HEK293 (cell line): ENCODE measurements around the gene GALNT9.

Experiments
- EGR2 ChIP-seq: fragments of 450-650 bp; formaldehyde crosslinking; IDR thresholded peaks from 2 replicates; pipeline ENCODE4 v1.5.1; 2016; ENCODE audit warnings: low read depth, missing biosample characterization, missing genetic modification characterization
- GFI1B ChIP-seq: fragments of 450-650 bp; formaldehyde crosslinking; IDR thresholded peaks from 2 replicates; pipeline ENCODE4 v1.5.1; 2016; ENCODE audit warnings: missing biosample characterization, missing genetic modification characterization
- KLF1 ChIP-seq: fragments of 450-650 bp; formaldehyde crosslinking; IDR thresholded peaks from 2 replicates; pipeline ENCODE4 v1.5.1; 2016; ENCODE audit warnings: missing biosample characterization, missing genetic modification characterization
- RBAK ChIP-seq: fragments of 450-650 bp; formaldehyde crosslinking; IDR thresholded peaks from 2 replicates; pipeline ENCODE4 v1.5.1; 2016; ENCODE audit warnings: missing biosample characterization, missing genetic modification characterization
- ZBTB1 ChIP-seq: fragments of 450-650 bp; formaldehyde crosslinking; IDR thresholded peaks from 2 replicates; pipeline ENCODE4 v1.5.1; 2016; ENCODE audit warnings: missing biosample characterization, missing genetic modification characterization
- ZNF114 ChIP-seq: fragments of 450-650 bp; formaldehyde crosslinking; IDR thresholded peaks from 2 replicates; pipeline ENCODE4 v1.5.0; 2017; ENCODE audit warnings: missing biosample characterization, missing genetic modification characterization
- ZNF140 ChIP-seq: fragments of 450-650 bp; formaldehyde crosslinking; IDR thresholded peaks from 2 replicates; pipeline ENCODE4 v1.5.1; 2016; ENCODE audit warnings: missing biosample characterization, missing genetic modification characterization
- ZNF16 ChIP-seq: fragments of 450-650 bp; formaldehyde crosslinking; IDR thresholded peaks from 2 replicates; pipeline ENCODE4 v1.5.1; 2016; ENCODE audit warnings: low read depth, missing biosample characterization, missing genetic modification characterization
- ZNF169 ChIP-seq: fragments of 450-650 bp; formaldehyde crosslinking; IDR thresholded peaks from 2 replicates; pipeline ENCODE4 v1.5.1; 2016; ENCODE audit warnings: missing biosample characterization, missing genetic modification characterization
- ZNF2 ChIP-seq: fragments of 450-650 bp; formaldehyde crosslinking; IDR thresholded peaks from 2 replicates; pipeline ENCODE4 v1.5.1; 2016; ENCODE audit warnings: missing biosample characterization, missing genetic modification characterization
- ZNF23 ChIP-seq: fragments of 450-650 bp; formaldehyde crosslinking; IDR thresholded peaks from 2 replicates; pipeline ENCODE4 v1.5.1; 2016; ENCODE audit warnings: missing biosample characterization, missing genetic modification characterization, borderline replicate concordance
- ZNF266 ChIP-seq: fragments of 450-650 bp; formaldehyde crosslinking; IDR thresholded peaks from 2 replicates; pipeline ENCODE4 v1.5.1; 2016; ENCODE audit warnings: missing biosample characterization, missing genetic modification characterization, low read depth
- ZNF521 ChIP-seq: fragments of 450-650 bp; formaldehyde crosslinking; IDR thresholded peaks from 2 replicates; pipeline ENCODE4 v1.5.1; 2017; ENCODE audit warnings: missing biosample characterization, mild to moderate bottlenecking, missing genetic modification characterization
- ZNF555 ChIP-seq: fragments of 450-650 bp; formaldehyde crosslinking; conservative IDR thresholded peaks from 2 replicates; pipeline ENCODE4 v1.5.1; 2017; ENCODE audit warnings: missing biosample characterization, mild to moderate bottlenecking, missing genetic modification characterization, inconsistent platforms
- ZNF623 ChIP-seq: fragments of 450-650 bp; formaldehyde crosslinking; IDR thresholded peaks from 2 replicates; pipeline ENCODE4 v1.5.1; 2016; ENCODE audit warnings: missing biosample characterization, missing genetic modification characterization
- ZNF670 ChIP-seq: fragments of 450-650 bp; formaldehyde crosslinking; IDR thresholded peaks from 2 replicates; pipeline ENCODE4 v1.5.1; 2016; ENCODE audit warnings: missing biosample characterization, missing genetic modification characterization, low read depth
- ZNF677 ChIP-seq: fragments of 450-650 bp; IDR thresholded peaks from 2 replicates; pipeline ENCODE4 v1.5.0; 2018; ENCODE audit warnings: missing biosample characterization, mild to moderate bottlenecking, missing genetic modification characterization, moderate library complexity
- ZNF707 ChIP-seq: fragments of 450-650 bp; formaldehyde crosslinking; IDR thresholded peaks from 2 replicates; pipeline ENCODE4 v1.5.1; 2016; ENCODE audit warnings: missing biosample characterization, missing genetic modification characterization
- ZNF747 ChIP-seq: fragments of 450-650 bp; formaldehyde crosslinking; IDR thresholded peaks from 2 replicates; pipeline ENCODE4 v1.5.1; 2016; ENCODE audit warnings: missing biosample characterization, missing genetic modification characterization
- ZNF785 ChIP-seq: fragments of 450-650 bp; formaldehyde crosslinking; IDR thresholded peaks from 2 replicates; pipeline ENCODE4 v1.5.1; 2016; ENCODE audit warnings: missing biosample characterization, missing genetic modification characterization
- ZNF830 ChIP-seq: fragments of 450-650 bp; IDR thresholded peaks from 2 replicates; pipeline ENCODE4 v1.5.0; 2018; ENCODE audit warnings: missing biosample characterization, missing genetic modification characterization, low read depth, mild to moderate bottlenecking, moderate library complexity
- TF ChIP-seq, protein P1 (sequence below): fragments of 450-650 bp; formaldehyde crosslinking; IDR thresholded peaks from 2 replicates; pipeline ENCODE4 v1.5.1; 2016; ENCODE audit warnings: missing biosample characterization, missing genetic modification characterization
- TF ChIP-seq, protein P2 (sequence below): fragments of 450-650 bp; formaldehyde crosslinking; IDR thresholded peaks from 2 replicates; pipeline ENCODE4 v1.5.1; 2017; ENCODE audit warnings: missing biosample characterization, missing genetic modification characterization
- TF ChIP-seq, protein P3 (sequence below): fragments of 450-650 bp; formaldehyde crosslinking; IDR thresholded peaks from 2 replicates; pipeline ENCODE4 v1.5.1; 2016; ENCODE audit warnings: missing biosample characterization, missing genetic modification characterization
- TF ChIP-seq, protein P4 (sequence below): fragments of 450-650 bp; formaldehyde crosslinking; IDR thresholded peaks from 2 replicates; pipeline ENCODE4 v1.5.0; 2017; ENCODE audit warnings: missing biosample characterization, missing genetic modification characterization, borderline replicate concordance
- TF ChIP-seq, protein P5 (sequence below): fragments of 450-650 bp; formaldehyde crosslinking; IDR thresholded peaks from 2 replicates; pipeline ENCODE4 v1.5.1; 2016; ENCODE audit warnings: missing biosample characterization, missing genetic modification characterization
- TF ChIP-seq, protein P6 (sequence below): fragments of 450-650 bp; formaldehyde crosslinking; IDR thresholded peaks from 2 replicates; pipeline ENCODE4 v1.5.1; 2017; ENCODE audit warnings: missing biosample characterization, mild to moderate bottlenecking, missing genetic modification characterization, moderate library complexity

Gene GALNT9

DNA sequence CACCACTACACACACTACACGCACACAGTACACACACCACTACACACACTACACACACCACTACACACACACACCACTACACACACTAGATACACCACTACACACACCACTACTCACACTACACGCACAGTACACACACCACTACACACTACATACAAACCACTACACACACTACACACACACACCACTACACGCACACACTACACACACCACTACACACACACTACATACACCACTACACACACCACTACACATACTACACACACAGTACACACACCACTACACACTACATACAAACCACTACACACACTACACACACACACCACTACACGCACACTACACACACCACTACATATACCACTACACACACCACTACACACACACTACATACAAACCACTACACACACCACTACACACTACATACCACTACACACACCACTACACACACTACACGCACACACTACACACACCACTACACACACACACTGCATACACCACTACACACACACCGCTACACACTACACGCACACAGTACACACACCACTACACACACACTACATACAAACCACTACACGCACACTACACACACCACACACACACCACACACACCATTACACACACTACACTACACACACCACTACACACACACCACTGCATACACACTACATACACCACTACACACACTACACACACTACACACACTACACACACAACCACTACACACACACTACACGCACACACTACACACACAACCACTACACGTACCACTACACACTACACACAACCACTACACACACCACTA, 173.4 kb downstream of the GALNT9 start (continued):
- TF ChIP-seq, protein P1, sequence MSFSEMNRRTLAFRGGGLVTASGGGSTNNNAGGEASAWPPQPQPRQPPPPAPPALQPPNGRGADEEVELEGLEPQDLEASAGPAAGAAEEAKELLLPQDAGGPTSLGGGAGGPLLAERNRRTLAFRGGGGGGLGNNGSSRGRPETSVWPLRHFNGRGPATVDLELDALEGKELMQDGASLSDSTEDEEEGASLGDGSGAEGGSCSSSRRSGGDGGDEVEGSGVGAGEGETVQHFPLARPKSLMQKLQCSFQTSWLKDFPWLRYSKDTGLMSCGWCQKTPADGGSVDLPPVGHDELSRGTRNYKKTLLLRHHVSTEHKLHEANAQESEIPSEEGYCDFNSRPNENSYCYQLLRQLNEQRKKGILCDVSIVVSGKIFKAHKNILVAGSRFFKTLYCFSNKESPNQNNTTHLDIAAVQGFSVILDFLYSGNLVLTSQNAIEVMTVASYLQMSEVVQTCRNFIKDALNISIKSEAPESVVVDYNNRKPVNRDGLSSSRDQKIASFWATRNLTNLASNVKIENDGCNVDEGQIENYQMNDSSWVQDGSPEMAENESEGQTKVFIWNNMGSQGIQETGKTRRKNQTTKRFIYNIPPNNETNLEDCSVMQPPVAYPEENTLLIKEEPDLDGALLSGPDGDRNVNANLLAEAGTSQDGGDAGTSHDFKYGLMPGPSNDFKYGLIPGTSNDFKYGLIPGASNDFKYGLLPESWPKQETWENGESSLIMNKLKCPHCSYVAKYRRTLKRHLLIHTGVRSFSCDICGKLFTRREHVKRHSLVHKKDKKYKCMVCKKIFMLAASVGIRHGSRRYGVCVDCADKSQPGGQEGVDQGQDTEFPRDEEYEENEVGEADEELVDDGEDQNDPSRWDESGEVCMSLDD (tag by site-specific recombination): no peak; the same call in 1 of the 2 replicates
- TF ChIP-seq ZNF830 (tag by site-specific recombination) (no peak), ZNF623 (tag by site-specific recombination) (no peak), ZNF23 (tag by site-specific recombination) (0 out of 2 replicates have a peak, but pooled peaks have one; percentile 46), ZNF2 (tag by site-specific recombination) (peak; percentile 18; the same call in 1 of the 2 replicates), ZNF785 (tag by site-specific recombination) (0 out of 2 replicates have a peak, but pooled peaks have one; percentile 71), ZNF521 (tag by site-specific recombination) (0 out of 2 replicates have a peak, but pooled peaks have one; percentile 75), ZNF16 (tag by site-specific recombination) (no peak; the same call in 1 of the 2 replicates), ZNF670 (tag by site-specific recombination) (0 out of 2 replicates have a peak, but pooled peaks have one; percentile 53), GFI1B (no peak), ZNF677 (tag by site-specific recombination) (no peak), ZNF707 (peak; percentile 32; the same call in 1 of the 2 replicates), ZBTB1 (tag by site-specific recombination) (no peak), ZNF140 (tag by site-specific recombination) (peak; percentile 22; the same call in 1 of the 2 replicates), ZNF169 (tag by site-specific recombination) (peak; percentile 83; the same call in 1 of the 2 replicates), ZNF747 (tag by site-specific recombination) (no peak), ZNF266 (tag by site-specific recombination) (peak; percentile 4; the same call in 1 of the 2 replicates), ZNF114 (0 out of 2 replicates have a peak, but pooled peaks have one; percentile 49), KLF1 (peak; percentile 21; the same call in 1 of the 2 replicates), EGR2 (tag by site-specific recombination) (no peak), ZNF555 (tag by site-specific recombination) (no peak), RBAK (no peak)
- TF ChIP-seq, protein P2, sequence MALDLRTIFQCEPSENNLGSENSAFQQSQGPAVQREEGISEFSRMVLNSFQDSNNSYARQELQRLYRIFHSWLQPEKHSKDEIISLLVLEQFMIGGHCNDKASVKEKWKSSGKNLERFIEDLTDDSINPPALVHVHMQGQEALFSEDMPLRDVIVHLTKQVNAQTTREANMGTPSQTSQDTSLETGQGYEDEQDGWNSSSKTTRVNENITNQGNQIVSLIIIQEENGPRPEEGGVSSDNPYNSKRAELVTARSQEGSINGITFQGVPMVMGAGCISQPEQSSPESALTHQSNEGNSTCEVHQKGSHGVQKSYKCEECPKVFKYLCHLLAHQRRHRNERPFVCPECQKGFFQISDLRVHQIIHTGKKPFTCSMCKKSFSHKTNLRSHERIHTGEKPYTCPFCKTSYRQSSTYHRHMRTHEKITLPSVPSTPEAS (tag by site-specific recombination): peak; percentile 60
- TF ChIP-seq, protein P3, sequence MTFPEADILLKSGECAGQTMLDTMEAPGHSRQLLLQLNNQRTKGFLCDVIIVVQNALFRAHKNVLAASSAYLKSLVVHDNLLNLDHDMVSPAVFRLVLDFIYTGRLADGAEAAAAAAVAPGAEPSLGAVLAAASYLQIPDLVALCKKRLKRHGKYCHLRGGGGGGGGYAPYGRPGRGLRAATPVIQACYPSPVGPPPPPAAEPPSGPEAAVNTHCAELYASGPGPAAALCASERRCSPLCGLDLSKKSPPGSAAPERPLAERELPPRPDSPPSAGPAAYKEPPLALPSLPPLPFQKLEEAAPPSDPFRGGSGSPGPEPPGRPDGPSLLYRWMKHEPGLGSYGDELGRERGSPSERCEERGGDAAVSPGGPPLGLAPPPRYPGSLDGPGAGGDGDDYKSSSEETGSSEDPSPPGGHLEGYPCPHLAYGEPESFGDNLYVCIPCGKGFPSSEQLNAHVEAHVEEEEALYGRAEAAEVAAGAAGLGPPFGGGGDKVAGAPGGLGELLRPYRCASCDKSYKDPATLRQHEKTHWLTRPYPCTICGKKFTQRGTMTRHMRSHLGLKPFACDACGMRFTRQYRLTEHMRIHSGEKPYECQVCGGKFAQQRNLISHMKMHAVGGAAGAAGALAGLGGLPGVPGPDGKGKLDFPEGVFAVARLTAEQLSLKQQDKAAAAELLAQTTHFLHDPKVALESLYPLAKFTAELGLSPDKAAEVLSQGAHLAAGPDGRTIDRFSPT (tag by site-specific recombination): no peak
- TF ChIP-seq, protein P4, sequence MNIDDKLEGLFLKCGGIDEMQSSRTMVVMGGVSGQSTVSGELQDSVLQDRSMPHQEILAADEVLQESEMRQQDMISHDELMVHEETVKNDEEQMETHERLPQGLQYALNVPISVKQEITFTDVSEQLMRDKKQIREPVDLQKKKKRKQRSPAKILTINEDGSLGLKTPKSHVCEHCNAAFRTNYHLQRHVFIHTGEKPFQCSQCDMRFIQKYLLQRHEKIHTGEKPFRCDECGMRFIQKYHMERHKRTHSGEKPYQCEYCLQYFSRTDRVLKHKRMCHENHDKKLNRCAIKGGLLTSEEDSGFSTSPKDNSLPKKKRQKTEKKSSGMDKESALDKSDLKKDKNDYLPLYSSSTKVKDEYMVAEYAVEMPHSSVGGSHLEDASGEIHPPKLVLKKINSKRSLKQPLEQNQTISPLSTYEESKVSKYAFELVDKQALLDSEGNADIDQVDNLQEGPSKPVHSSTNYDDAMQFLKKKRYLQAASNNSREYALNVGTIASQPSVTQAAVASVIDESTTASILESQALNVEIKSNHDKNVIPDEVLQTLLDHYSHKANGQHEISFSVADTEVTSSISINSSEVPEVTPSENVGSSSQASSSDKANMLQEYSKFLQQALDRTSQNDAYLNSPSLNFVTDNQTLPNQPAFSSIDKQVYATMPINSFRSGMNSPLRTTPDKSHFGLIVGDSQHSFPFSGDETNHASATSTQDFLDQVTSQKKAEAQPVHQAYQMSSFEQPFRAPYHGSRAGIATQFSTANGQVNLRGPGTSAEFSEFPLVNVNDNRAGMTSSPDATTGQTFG (tag by site-specific recombination): peak; percentile 13; the same call in 1 of the 2 replicates
- TF ChIP-seq, protein P5, sequence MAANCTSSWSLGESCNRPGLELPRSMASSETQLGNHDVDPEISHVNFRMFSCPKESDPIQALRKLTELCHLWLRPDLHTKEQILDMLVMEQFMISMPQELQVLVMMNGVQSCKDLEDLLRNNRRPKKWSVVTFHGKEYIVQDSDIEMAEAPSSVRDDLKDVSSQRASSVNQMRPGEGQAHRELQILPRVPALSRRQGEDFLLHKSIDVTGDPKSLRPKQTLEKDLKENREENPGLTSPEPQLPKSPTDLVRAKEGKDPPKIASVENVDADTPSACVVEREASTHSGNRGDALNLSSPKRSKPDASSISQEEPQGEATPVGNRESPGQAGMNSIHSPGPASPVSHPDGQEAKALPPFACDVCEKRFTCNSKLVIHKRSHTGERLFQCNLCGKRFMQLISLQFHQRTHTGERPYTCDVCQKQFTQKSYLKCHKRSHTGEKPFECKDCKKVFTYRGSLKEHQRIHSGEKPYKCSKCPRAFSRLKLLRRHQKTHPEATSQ (tag by site-specific recombination): 0 out of 2 replicates have a peak, but pooled peaks have one; percentile 44
- TF ChIP-seq, protein P6, sequence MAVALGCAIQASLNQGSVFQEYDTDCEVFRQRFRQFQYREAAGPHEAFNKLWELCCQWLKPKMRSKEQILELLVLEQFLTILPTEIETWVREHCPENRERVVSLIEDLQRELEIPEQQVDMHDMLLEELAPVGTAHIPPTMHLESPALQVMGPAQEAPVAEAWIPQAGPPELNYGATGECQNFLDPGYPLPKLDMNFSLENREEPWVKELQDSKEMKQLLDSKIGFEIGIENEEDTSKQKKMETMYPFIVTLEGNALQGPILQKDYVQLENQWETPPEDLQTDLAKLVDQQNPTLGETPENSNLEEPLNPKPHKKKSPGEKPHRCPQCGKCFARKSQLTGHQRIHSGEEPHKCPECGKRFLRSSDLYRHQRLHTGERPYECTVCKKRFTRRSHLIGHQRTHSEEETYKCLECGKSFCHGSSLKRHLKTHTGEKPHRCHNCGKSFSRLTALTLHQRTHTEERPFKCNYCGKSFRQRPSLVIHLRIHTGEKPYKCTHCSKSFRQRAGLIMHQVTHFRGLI (tag by site-specific recombination): no peak
